NB4 (cell line): ENCODE data around the gene NARF.

Source experiments
- CTCF ChIP-seq: IDR thresholded peaks from one replicate; pipeline ENCODE4 v1.5.1; 2012; ENCODE audit warnings: low read depth, low read length
- MAX ChIP-seq: IDR thresholded peaks from 2 replicates; pipeline ENCODE4 v1.6.1; 2011; ENCODE audit warnings: low read depth, low read length
- MYC ChIP-seq: IDR thresholded peaks from 2 replicates; pipeline ENCODE4 v1.6.1; 2011; ENCODE audit warnings: low read depth, low read length
- POLR2A ChIP-seq: IDR thresholded peaks from 2 replicates; pipeline ENCODE4 v1.6.1; 2011; ENCODE audit warnings: mild to moderate bottlenecking; ENCODE audit not compliant: insufficient read length; ENCODE audit errors: extremely low read depth

- TF ChIP-seq POLR2A: no peak
- TF ChIP-seq CTCF: no peak
- no peak for TF ChIP-seq MYC
- no peak for TF ChIP-seq MAX
Measured at GRCh38 chr17:82536512-82537201, 78.1 kb downstream of the NARF start.
